Fibroblast of skin of abdomen (primary cell): ENCODE results near the gene MYO10.
"Not testable (repeated sequence)": the region's sequence is repeated elsewhere in the genome, so short reads cannot be mapped to it uniquely, and the experiment has no call there.

Experiments
- DNase-seq: peaks from one replicate; pipeline ENCODE4 v3.0.0-alpha.2; 2013

The MYO10 gene

GRCh38 chr5:16777432-16777831, 158.7 kb downstream of the MYO10 start:
- no peak for DNase-seq

GRCh38 chr5:16776611-16777251, 159.4 kb downstream of the MYO10 start:
- no peak for DNase-seq

- peak; percentile 47 for DNase-seq
Observed at GRCh38 chr5:16774806-16775205, 161.3 kb downstream of the MYO10 start.

GRCh38 chr5:16773991-16774390, 162.1 kb downstream of the MYO10 start:
- peak; percentile 72 for DNase-seq

GRCh38 chr5:16772556-16772955, 163.5 kb downstream of the MYO10 start:
- no peak for DNase-seq

GRCh38 chr5:16768184-16768583, 167.9 kb downstream of the MYO10 start:
- DNase-seq: no peak

- DNase-seq: no peak
Observed at GRCh38 chr5:16763211-16763610, 172.9 kb downstream of the MYO10 start.

GRCh38 chr5:16759147-16759773, 176.8 kb downstream of the MYO10 start:
- DNase-seq: no peak

- no peak for DNase-seq
Observed at GRCh38 chr5:16757989-16758501, 178.0 kb downstream of the MYO10 start.

- DNase-seq: not testable (repeated sequence)
Observed at GRCh38 chr5:16757577-16757976, 178.5 kb downstream of the MYO10 start.

- no peak for DNase-seq
Observed at GRCh38 chr5:16757146-16757545, 178.9 kb downstream of the MYO10 start.

- no peak for DNase-seq
Observed at GRCh38 chr5:16756692-16757091, 179.4 kb downstream of the MYO10 start.

GRCh38 chr5:16755641-16756040, 180.4 kb downstream of the MYO10 start:
- DNase-seq: no peak

- DNase-seq: peak; percentile 67
Observed at GRCh38 chr5:16754601-16755000, 181.5 kb downstream of the MYO10 start.

- DNase-seq: no peak
Observed at GRCh38 chr5:16754086-16754485, 182.0 kb downstream of the MYO10 start.

- no peak for DNase-seq
Observed at GRCh38 chr5:16750445-16750844, 185.6 kb downstream of the MYO10 start.

GRCh38 chr5:16749626-16750025, 186.5 kb downstream of the MYO10 start:
- no peak for DNase-seq

GRCh38 chr5:16744164-16744880, 191.8 kb downstream of the MYO10 start:
- no peak for DNase-seq

- no peak for DNase-seq
Observed at GRCh38 chr5:16742938-16743337, 193.2 kb downstream of the MYO10 start.

GRCh38 chr5:16740811-16741392, 195.2 kb downstream of the MYO10 start:
- DNase-seq: no peak

- no peak for DNase-seq
Observed at GRCh38 chr5:16740066-16740810, 195.8 kb downstream of the MYO10 start.

- not testable (repeated sequence) for DNase-seq
Observed at GRCh38 chr5:16738393-16738792, 197.7 kb downstream of the MYO10 start.
